ENCODE results near the gene INPP5E.

INPP5E gene

GRCh38 chr9:136403538-136403914 is 36.1 kb downstream of the INPP5E start:
- no peak overlapping the region for H3K4me3 ChIP-seq (ENCODE audit: low read depth, low read length, poor library complexity, severe bottlenecking)
- TF ChIP-seq CTCF (IDR thresholded peaks at IDR 0.05; ENCODE audit: low read length) (no peak), EZH2 (IDR thresholded peaks at IDR 0.05; ENCODE audit: borderline replicate concordance, low read length) (no peak)
- H3K36me3 ChIP-seq (ENCODE audit: insufficient read depth, low read length) = peaks cover 70% of the 10 kb centered on the region
- H3K9me3 ChIP-seq (ENCODE audit: low read length) = no peaks in the 10 kb centered on the region
- H3K27me3 ChIP-seq (ENCODE audit: insufficient read depth, low read length) = no peaks in the 10 kb centered on the region
- no peaks in the 10 kb centered on the region for H3F3A ChIP-seq (ENCODE audit: insufficient read depth, low read length)
- no peak overlapping the region for H2AFZ ChIP-seq (ENCODE audit: low read length)
- H3K27ac ChIP-seq (ENCODE audit: low read depth, low read length, poor library complexity, severe bottlenecking) = no peak overlapping the region
- H3K9me2 ChIP-seq (ENCODE audit: low read depth, low read length) = no peaks in the 10 kb centered on the region
- H3K4me2 ChIP-seq (ENCODE audit: low read length) = no peak overlapping the region
- H3K79me2 ChIP-seq (ENCODE audit: insufficient read depth, low read length) = peaks cover 11% of the 10 kb centered on the region
- H4K20me1 ChIP-seq (ENCODE audit: insufficient read depth, low read length) = no peaks in the 10 kb centered on the region
- no peak overlapping the region for H3K9ac ChIP-seq (ENCODE audit: low read length)
- H3K4me1 ChIP-seq (ENCODE audit: insufficient read depth, low read length, severe bottlenecking) = peaks cover 15% of the 10 kb centered on the region

DNA sequence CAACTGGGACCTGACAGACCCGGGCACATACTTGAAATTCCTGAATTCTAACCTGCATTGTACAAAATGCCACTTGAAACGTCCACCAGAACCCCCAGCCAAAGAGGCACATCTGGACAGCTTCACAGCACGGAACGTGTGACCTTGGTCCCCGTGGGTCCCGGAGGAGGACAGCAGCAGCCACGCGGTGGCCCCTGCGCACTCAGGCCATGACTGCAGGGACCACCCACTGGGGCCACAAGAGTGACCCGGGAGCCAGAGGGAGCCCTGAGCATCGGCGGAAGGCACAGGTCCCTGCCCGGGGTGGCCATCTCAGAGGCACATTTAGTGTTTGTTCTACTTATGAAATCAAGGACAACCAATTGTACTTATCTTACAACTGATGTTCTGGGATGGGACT is 37.6 kb downstream of the INPP5E start:
- Histone ChIP-seq H3K4me3 (ENCODE audit: low read depth, low read length, poor library complexity, severe bottlenecking) (no peak overlapping the region), H3K4me2 (ENCODE audit: low read length) (no peak overlapping the region), H3K36me3 (ENCODE audit: insufficient read depth, low read length) (peaks cover 66% of the 10 kb centered on the region), H3K4me1 (ENCODE audit: insufficient read depth, low read length, severe bottlenecking) (peaks cover 20% of the 10 kb centered on the region), H4K20me1 (ENCODE audit: insufficient read depth, low read length) (no peaks in the 10 kb centered on the region), H3K27me3 (ENCODE audit: insufficient read depth, low read length) (no peaks in the 10 kb centered on the region), H3K9me3 (ENCODE audit: low read length) (no peaks in the 10 kb centered on the region), H3K27ac (ENCODE audit: low read depth, low read length, poor library complexity, severe bottlenecking) (no peak overlapping the region), H3F3A (ENCODE audit: insufficient read depth, low read length) (no peaks in the 10 kb centered on the region), H2AFZ (ENCODE audit: low read length) (no peak overlapping the region), H3K9me2 (ENCODE audit: low read depth, low read length) (no peaks in the 10 kb centered on the region), H3K9ac (ENCODE audit: low read length) (no peak overlapping the region), H3K79me2 (ENCODE audit: insufficient read depth, low read length) (peaks cover 18% of the 10 kb centered on the region)
- TF ChIP-seq EZH2 (IDR thresholded peaks at IDR 0.05; ENCODE audit: borderline replicate concordance, low read length) (no peak), CTCF (IDR thresholded peaks at IDR 0.05; ENCODE audit: low read length) (no peak)

DNA sequence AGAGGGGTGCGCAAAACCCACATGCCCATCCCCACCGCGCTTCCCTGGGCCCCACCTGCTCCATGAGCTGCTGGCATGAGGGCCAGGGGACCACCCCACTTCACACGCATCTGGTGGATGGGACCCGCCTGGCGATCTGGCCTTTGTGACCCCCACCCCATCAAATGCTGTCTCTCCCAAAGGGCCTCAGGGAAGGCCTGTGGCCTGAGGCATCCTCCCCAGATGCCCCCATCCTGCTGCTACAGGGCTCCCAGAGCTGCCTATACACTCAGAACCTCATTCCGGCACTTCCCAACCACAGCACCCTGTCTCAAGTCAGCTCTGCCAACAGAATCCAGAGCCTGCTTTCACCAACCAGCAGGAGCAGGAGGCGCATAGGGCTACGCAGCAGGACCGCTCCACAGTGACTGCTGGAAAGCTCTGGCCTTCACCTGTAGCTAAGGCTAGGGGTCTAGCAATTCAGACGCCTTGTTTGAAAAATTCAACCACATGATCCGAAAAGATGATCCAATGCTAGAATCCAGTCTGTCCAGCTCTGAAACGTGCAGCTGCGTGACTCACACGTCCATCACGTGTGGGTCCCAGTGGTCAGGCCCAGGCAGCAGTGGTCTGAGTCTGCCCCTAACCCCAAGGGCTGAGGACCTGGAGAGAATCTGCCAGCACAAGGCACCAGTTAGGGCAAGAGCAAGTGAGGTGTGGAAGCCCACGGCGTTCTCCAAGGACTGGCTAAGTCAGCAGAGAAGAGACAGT is 38.3 kb downstream of the INPP5E start:
- Histone ChIP-seq H3K9me2 (ENCODE audit: low read depth, low read length) (no peaks in the 10 kb centered on the region), H4K20me1 (ENCODE audit: insufficient read depth, low read length) (no peaks in the 10 kb centered on the region), H3K27ac (ENCODE audit: low read depth, low read length, poor library complexity, severe bottlenecking) (no peak overlapping the region), H3K36me3 (ENCODE audit: insufficient read depth, low read length) (peaks cover 66% of the 10 kb centered on the region), H3K9ac (ENCODE audit: low read length) (no peak overlapping the region), H3K4me3 (ENCODE audit: low read depth, low read length, poor library complexity, severe bottlenecking) (no peak overlapping the region), H3K79me2 (ENCODE audit: insufficient read depth, low read length) (peaks cover 18% of the 10 kb centered on the region), H3K27me3 (ENCODE audit: insufficient read depth, low read length) (no peaks in the 10 kb centered on the region), H3K9me3 (ENCODE audit: low read length) (no peaks in the 10 kb centered on the region), H2AFZ (ENCODE audit: low read length) (no peak overlapping the region), H3F3A (ENCODE audit: insufficient read depth, low read length) (no peaks in the 10 kb centered on the region), H3K4me2 (ENCODE audit: low read length) (no peak overlapping the region), H3K4me1 (ENCODE audit: insufficient read depth, low read length, severe bottlenecking) (peaks cover 20% of the 10 kb centered on the region)
- no peak for TF ChIP-seq EZH2 (IDR thresholded peaks at IDR 0.05; ENCODE audit: borderline replicate concordance, low read length)
- TF ChIP-seq CTCF (IDR thresholded peaks at IDR 0.05; ENCODE audit: low read length) = no peak
